ENCODE results near the gene PLCL1. TPM values are rescaled to one million over a fixed set of nuclear protein-coding genes. Genes with fewer than 3 reads are reported as not detected.

Gene PLCL1
- total RNA-seq, 4 donors from 2014 or later = 6.6 to 10.8 (median 8.3) TPM

DNA sequence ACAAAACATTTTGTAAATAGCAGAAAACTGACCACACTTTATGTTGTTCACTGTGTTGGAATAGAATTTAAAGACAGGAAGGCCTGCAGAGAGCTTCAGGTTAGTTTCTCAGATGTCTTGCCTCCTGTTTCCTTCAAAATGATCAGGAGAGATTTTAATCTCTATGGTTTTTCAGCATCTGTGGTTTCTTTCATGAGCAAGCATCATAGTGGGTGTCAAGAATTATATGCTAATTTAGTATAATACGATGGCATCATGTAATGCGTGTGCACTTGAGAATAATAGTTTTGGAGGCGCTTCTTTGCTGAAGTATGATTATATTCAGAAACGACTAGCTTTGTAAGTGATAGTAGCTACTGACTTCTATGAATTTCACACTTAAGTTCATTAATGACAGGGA, 149.9 kb downstream of the PLCL1 start:
- TF ChIP-seq, protein P1, sequence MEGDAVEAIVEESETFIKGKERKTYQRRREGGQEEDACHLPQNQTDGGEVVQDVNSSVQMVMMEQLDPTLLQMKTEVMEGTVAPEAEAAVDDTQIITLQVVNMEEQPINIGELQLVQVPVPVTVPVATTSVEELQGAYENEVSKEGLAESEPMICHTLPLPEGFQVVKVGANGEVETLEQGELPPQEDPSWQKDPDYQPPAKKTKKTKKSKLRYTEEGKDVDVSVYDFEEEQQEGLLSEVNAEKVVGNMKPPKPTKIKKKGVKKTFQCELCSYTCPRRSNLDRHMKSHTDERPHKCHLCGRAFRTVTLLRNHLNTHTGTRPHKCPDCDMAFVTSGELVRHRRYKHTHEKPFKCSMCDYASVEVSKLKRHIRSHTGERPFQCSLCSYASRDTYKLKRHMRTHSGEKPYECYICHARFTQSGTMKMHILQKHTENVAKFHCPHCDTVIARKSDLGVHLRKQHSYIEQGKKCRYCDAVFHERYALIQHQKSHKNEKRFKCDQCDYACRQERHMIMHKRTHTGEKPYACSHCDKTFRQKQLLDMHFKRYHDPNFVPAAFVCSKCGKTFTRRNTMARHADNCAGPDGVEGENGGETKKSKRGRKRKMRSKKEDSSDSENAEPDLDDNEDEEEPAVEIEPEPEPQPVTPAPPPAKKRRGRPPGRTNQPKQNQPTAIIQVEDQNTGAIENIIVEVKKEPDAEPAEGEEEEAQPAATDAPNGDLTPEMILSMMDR (IDR thresholded peaks at IDR 0.05; ENCODE audit: low read depth) = no peak

DNA sequence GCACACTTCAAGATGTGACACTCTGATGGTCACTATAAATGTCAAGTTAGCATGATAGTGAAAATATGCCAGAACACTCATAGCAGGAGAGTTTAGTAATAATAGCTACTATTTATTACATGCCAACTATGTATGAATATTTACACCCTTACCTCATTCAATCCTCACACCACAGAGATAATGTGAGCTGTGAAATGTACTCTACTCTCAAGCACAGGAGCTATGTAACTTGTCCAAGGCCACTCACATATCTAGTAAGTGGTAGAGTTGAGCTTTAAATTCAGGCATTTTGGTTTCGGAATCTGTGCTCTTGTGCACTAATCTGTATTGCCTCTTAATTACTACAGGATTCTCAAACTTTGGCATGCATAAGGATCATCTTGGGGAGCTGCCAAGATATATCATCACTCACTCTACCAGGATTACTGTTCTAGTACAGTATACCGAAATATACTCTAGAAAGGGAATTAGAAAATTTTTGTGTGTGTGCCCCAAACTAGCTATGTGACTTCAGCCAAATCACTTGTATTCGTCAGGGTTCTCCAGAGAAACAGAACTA, 154.3 kb downstream of the PLCL1 start:
- TF ChIP-seq, protein P1 (IDR thresholded peaks at IDR 0.05; ENCODE audit: low read depth) = no peak

DNA sequence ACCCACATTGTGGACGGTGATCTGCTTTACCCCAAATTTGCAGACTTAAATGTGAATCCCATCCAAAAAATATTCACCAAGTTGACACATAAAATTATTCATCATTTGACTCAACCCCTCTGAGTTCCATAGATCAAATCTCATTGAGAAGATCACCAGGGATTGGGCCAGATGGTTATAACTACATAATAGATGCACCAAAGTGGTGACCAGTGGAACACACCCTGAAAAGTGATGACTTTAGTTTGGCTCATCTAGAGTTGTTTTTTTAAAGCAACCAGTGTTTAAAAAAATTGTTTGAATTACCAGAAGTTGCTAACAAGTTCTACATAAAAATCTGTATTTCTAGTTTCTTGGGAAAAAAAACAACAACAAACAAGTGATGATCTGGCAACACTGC, 155.0 kb downstream of the PLCL1 start:
- TF ChIP-seq, protein P1 (IDR thresholded peaks at IDR 0.05; ENCODE audit: low read depth) = no peak

DNA sequence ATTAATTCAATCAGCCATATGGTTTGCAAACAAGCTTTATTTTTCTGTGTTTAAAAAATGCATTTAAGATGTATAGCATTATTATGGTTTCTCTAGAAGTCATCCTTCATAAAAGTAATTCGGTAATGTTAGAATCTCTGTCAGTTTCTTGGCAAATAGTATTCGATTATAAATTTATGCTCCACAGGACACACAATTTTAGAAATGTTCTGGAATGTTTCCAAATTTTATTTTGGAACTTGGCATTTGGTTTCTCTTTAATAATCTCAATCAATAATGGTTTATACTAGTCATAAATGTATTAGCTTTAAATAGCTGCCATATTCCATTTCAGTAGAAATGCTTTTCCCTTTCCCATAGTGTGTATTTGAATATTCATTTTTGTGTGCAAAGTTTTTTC, 156.4 kb downstream of the PLCL1 start:
- TF ChIP-seq, protein P1 (IDR thresholded peaks at IDR 0.05; ENCODE audit: low read depth) = no peak

DNA sequence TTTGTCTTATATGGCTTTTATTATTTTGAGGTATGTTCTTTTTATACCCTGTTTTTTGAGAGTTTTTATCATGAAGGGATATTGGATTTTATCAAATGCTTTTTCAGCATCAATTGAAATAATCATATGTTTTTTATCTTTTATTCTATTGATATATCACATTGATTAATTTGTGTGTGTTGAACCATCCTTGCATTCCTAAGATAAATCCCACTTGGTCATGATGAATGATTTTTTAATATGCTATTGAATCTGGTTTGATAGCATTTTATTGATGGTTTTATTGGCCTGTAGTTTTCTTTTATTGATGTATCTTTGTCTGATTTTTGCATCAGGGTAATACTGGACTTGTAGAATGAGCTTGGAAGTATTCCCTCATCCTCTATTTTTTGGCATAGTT, 160.3 kb downstream of the PLCL1 start:
- TF ChIP-seq, protein P1 (IDR thresholded peaks at IDR 0.05; ENCODE audit: low read depth) = no peak

- TF ChIP-seq, protein P1 (IDR thresholded peaks at IDR 0.05; ENCODE audit: low read depth) = no peak
These were observed 161.4 kb downstream of the PLCL1 start for GRCh38 chr2:197965756-197966155.

DNA sequence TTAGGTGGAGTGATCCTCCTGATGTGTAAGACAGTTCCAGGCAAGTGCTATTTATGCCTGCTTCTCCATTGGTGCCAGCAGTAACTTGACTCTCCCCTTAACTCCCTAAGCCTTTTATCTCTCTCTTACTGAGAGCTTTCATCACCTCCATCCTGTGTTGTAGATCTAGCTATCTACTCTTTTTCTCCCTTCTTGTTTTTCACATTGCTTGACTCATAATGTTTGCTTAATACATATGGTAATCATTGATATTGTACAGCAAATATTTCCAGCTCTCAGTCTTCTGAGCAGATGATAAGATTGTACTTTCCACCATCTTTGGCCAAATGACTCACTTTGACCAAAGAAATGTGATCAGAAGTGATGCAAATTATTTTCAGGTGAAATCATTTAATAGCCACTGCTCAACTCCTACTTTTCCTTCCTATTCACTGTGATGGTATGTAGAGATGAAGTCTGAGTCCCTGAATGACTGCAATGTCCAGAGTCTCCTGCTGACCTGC, 165.0 kb downstream of the PLCL1 start:
- TF ChIP-seq, protein P1 (IDR thresholded peaks at IDR 0.05; ENCODE audit: low read depth) = no peak
